Activated CD4-positive, alpha-beta T cell treated with anti-CD3 and anti-CD28 coated beads, Interleukin-2, amount 50 U/mL, for 16 hours (primary cell): ENCODE results near the gene CDHR5.

Source experiments
- DNase-seq: peaks from one replicate; pipeline ENCODE4 v3.0.0-alpha.2; 2020

Gene CDHR5

DNA sequence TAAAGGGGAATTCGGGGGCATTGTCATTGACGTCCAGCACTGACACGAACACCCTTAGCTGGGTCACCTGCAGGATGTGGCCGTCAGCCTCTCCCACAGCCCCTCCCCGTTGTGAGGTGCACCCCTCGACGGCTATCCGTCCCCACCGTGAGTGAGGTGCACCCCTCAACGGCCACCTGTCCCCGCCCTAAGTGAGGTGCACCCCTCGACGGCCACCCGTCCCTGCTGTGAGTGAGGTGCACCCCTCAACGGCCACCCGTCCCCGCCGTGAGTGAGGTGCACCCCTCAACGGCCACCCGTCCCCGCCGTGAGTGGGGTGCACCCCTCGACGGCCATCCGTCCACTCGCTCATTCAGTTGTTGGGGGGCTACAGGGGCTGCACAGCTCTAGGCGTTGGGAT lies 2.9 kb downstream of the CDHR5 start:
- no peak for DNase-seq

GRCh38 chr11:620935-621814 lies 3.6 kb downstream of the CDHR5 start:
- no peak for DNase-seq

DNA sequence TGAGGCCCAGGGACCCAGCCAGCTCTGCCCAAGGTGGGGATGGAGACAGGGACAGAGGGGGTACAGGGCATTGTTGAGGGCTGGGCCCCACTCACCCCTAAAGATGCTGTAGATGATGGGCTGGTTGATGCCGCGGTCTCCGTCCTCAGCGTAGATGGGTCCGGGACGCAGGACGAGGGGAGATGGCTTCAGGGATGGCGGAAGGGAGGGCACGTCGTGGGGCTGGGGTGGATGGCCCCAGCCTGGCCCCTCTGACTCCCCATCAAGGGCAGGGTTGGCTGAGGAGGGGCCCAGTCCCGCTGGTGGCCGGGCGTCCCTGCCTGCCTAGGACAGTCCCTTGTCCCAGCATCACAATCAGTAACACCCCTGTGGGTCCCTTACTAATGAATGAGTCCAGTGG lies 4.6 kb downstream of the CDHR5 start:
- no peak for DNase-seq

DNA sequence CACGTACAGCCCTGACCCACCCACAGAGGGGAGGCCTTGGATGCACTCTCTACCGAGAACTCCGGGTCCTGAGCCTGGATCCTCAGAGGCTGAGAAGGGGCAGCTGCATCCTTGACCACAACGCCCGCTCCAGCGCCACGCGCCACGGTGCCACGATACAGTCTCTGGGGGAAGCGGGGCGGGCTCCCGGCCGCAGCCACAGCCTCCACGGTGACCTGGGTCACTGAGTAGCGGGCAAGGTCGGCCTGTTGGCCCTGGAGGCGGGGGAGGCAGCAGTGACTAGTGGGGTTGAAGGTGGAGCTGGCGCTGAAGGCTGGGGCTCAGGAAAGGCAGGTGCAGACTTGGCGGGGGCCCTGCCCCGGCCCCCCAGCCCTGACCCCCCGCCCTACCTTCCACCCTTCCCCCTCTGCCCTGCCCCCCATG lies 5.1 kb downstream of the CDHR5 start:
- no peak for DNase-seq

- no peak for DNase-seq
Observed at GRCh38 chr11:618856-619627, 5.7 kb downstream of the CDHR5 start.

GRCh38 chr11:617912-618682 lies 6.7 kb downstream of the CDHR5 start:
- DNase-seq, result no peak

- no peak for DNase-seq
Observed at GRCh38 chr11:617199-617911, 7.4 kb downstream of the CDHR5 start.

DNA sequence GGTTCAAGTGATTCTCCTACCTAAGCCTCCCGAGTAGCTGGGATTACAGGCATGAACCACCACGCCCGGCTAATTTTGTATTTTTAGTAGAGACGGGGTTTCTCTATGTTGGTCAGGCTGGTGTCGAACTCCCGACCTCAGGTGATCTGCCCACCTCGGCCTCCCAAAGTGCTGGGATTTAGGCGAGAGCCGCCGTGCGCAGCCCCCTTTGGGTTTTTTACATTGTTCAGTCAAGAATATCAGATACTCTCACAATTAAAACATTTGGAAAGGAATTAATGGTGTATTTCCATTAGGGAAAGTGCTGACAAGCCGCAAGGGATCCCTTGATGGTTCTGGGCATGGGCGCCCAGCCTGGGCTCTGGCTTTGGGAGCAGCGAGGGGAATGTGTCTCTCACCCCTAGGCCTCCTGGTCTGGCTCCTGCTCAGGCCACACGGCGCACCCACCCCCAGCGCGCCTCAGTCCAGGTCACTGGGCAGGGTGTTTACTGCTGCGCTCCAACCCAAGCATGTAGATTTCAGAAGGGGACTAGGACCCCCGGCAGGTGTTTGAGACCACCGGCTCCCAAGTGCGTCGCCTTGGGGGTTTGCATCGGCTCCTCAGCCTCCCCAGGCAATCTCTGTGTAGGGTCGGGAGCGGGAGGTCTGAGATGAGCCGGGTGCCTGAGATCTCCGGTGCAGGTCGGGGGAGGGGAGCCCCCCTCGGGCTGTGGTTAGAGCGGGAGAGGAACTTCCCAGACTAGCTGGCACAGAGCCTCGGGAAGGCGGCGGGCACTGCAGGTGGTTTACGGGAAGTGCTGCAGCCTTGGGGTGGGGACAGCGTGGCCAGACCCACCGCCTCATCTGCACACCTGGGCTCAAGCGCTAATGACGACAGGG lies 8.2 kb downstream of the CDHR5 start:
- DNase-seq, result no peak

GRCh38 chr11:615504-616319 lies 9.0 kb downstream of the CDHR5 start, which contains the start of gene IRF7:
Gene IRF7, minus strand, starts transcription at chr11:615950. Its CDS starts 586 bp downstream, at chr11:615364.
- peak; percentile 90 for DNase-seq

GRCh38 chr11:614623-615503 lies 9.9 kb downstream of the CDHR5 start:
- no peak for DNase-seq

DNA sequence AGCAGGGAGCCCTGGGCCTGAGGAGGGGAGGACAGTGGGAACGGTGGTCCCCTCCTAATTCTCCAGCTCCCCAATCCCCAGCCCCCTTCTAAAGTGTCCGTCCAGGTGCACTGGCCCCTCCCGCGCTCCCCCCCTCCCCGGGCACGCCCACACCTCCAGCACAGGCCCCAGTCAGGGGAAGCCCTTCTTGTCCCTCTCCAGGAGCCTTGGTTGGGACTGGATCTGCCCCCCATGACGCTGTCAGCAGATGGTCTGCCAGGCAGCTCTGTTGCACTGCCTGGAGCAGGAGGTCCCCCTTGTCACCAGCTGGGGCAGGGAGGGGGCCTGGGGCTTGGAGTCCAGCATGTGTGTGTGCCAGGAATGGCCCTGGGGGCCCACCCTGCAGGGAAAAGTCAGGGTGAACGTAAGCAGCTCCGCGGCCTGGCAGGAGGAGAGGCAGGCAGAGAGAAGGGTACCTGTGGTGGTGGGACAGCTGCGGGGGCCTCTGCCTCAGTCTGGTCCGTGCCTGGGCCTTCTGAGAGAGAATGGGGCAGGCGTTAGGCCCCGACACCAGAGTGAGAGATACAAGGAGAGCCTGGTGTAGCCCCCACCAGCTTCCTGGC lies 10.6 kb downstream of the CDHR5 start:
- no peak for DNase-seq

GRCh38 chr11:613369-613968 lies 11.3 kb downstream of the CDHR5 start:
- DNase-seq, result peak; percentile 77

DNA sequence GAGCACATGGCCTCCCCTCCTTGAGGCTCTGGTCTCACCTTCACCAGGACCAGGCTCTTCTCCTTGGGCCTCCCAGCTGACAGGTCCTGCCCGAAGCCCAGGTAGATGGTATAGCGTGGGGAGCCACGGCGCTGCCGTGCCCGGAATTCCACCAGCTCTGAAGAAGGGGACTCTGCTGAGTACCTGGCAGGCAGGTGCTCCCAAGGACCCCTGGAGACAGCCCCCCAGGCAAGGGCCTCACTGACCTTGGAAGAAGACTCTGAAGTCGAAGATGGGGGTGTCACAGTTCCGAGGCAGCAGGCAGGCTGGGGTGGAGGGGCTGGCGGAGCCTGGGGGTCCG lies 11.8 kb downstream of the CDHR5 start:
- DNase-seq, result no peak

DNA sequence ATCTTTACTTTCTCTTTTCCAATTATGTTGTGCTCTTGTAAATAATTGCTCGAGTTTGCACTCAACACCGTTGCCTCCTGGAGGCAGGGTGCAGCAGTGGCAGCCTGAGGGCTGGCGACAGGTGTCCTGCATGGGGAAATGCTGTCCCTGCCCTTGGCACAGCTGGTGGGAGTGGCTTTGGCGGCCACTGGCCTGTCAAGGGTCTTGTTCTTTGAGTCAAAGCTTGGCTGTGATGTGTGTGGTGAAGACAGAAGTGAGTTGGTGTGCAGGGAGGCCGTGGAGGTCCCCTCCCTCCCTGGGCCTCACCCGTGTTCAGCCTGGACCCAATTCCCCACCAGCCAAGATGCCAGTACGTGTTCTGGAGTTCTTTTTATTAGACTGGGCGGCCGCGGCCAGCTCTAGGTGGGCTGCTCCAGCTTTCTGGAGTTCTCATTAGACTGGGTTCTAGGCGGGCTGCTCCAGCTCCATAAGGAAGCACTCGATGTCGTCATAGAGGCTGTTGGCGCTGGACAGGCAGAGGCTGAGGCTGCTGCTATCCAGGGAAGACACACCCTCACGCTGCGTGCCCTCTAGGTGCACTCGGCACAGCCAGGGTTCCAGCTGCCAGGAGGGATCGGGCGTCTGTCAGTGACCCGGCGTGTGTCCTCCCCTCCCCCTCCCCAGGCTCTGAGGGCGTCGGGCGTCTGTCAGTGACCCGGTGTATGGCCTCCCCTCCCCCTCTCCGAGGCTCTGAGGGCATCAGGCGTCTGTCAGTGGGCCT lies 12.4 kb downstream of the CDHR5 start:
- DNase-seq, result no peak

GRCh38 chr11:611001-611996 lies 13.5 kb downstream of the CDHR5 start:
- no peak for DNase-seq

DNA sequence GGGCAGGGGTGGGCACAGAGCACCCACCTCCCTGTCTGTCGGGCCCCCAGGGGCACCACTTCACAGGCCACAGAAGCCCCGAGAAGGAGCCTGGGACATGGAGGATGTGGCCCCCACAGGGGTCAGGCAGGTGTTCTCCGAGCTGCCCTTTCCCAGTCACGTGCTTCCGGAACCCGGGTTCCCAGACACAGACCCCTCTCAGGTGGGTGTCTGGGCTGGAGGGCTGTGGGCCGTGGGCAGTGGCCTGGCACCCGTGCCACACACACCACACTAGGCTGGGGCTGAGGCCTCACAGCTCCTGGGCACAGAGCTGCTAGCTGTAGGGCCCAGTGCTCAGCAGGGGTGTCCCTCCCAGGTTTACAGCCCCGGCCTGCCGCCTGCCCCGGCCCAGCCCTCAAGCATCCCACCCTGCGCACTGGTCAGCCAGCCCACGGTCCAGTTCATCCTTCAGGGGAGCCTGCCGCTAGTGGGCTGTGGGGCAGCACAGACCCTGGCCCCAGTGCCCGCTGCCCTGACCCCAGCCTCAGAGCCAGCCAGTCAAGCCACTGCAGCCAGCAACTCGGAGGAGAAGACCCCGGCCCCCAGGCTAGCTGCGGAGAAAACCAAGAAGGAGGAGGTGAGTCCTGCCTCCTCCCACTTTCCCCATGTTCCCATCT lies 14.5 kb downstream of the CDHR5 start:
- DNase-seq, result no peak
